ENCODE results near the gene STARD10.

STARD10 gene

GRCh38 chr11:72758690-72759389 is 35.0 kb downstream of the STARD10 start:
- no peak for TF ChIP-seq CTCF (IDR thresholded peaks at IDR 0.05; ENCODE audit: borderline replicate concordance, insufficient read depth, low read depth, low read length)
- H3K4me3 ChIP-seq (ENCODE audit: low read depth, low read length), result no peak overlapping the region

- no peak for TF ChIP-seq CTCF (IDR thresholded peaks at IDR 0.05; ENCODE audit: borderline replicate concordance, insufficient read depth, low read depth, low read length)
- H3K4me3 ChIP-seq (ENCODE audit: low read depth, low read length), result no peak overlapping the region
Measured at GRCh38 chr11:72758304-72758689, 35.5 kb downstream of the STARD10 start.

- no peak for TF ChIP-seq CTCF (IDR thresholded peaks at IDR 0.05; ENCODE audit: borderline replicate concordance, insufficient read depth, low read depth, low read length)
- no peak overlapping the region for H3K4me3 ChIP-seq (ENCODE audit: low read depth, low read length)
Measured at GRCh38 chr11:72755713-72756285, 38.0 kb downstream of the STARD10 start.

GRCh38 chr11:72754544-72755155 is 39.2 kb downstream of the STARD10 start:
- no peak for TF ChIP-seq CTCF (IDR thresholded peaks at IDR 0.05; ENCODE audit: borderline replicate concordance, insufficient read depth, low read depth, low read length)

GRCh38 chr11:72754149-72754543 is 39.7 kb downstream of the STARD10 start:
- H3K4me3 ChIP-seq (ENCODE audit: low read depth, low read length), result no peak overlapping the region
- TF ChIP-seq CTCF (IDR thresholded peaks at IDR 0.05; ENCODE audit: borderline replicate concordance, insufficient read depth, low read depth, low read length), result no peak

More at GRCh38 chr11:72754544-72755155, 39.2 kb downstream of the STARD10 start:
- no peak overlapping the region for H3K4me3 ChIP-seq (ENCODE audit: low read depth, low read length)

GRCh38 chr11:72753341-72754148 is 40.3 kb downstream of the STARD10 start:
- no peak for TF ChIP-seq CTCF (IDR thresholded peaks at IDR 0.05; ENCODE audit: borderline replicate concordance, insufficient read depth, low read depth, low read length)
- H3K4me3 ChIP-seq (ENCODE audit: low read depth, low read length), result no peak overlapping the region

Measured in GM12875 (cell line).